Lung (tissue), 12 donors: ENCODE results near the gene RNU5D-1. TPM values are rescaled to one million over a fixed set of nuclear protein-coding genes. Genes with fewer than 3 reads are reported as not detected.

ENCODE experiments used
- ATAC-seq: fragments of 200-7000 bp; cut with Tn5 transposase; one replicate; pipeline ENCODE4 v1.9.1; 2020; ENCODE audit warnings: moderate number of reproducible peaks; ENCODE audit not compliant: insufficient read depth, low FRiP score
- DNase-seq, 3 donors: peaks; one replicate each; pipeline ENCODE4 v3.0.0-alpha.2; 2013 to 2017
- H3K27ac ChIP-seq, 2 donors: one replicate each; pipeline ENCODE4 v1.5.1; 2013; ENCODE audit warnings: mild to moderate bottlenecking in 2 of 2, moderate library complexity in 2 of 2, control low read depth in 1 of 2, inconsistent platforms in 1 of 2, low read depth in 1 of 2, low read length in 1 of 2
- H3K27me3 ChIP-seq, 3 donors: one replicate each; pipeline ENCODE4 v1.5.1; 2013; ENCODE audit warnings: low read length in 2 of 3; ENCODE audit not compliant: control insufficient read depth in 3 of 3, insufficient read depth in 3 of 3
- H3K36me3 ChIP-seq, 4 donors: one replicate each; pipeline ENCODE4 v1.5.1; 2013; ENCODE audit warnings: low read length in 4 of 4, mild to moderate bottlenecking in 1 of 4, moderate library complexity in 1 of 4; ENCODE audit not compliant: control insufficient read depth in 4 of 4, insufficient read depth in 4 of 4
- H3K4me1 ChIP-seq, 5 donors: one replicate each; pipeline ENCODE4 v1.5.1; 2013; ENCODE audit warnings: low read length in 5 of 5, mild to moderate bottlenecking in 2 of 5, moderate library complexity in 1 of 5; ENCODE audit not compliant: control insufficient read depth in 5 of 5, insufficient read depth in 5 of 5
- H3K4me3 ChIP-seq: one replicate; pipeline ENCODE4 v1.5.1; 2013; ENCODE audit warnings: mild to moderate bottlenecking, control low read depth, moderate library complexity
- H3K9ac ChIP-seq, 2 donors: one replicate each; pipeline ENCODE4 v1.5.1; 2013; ENCODE audit warnings: low read length in 2 of 2, control low read depth in 1 of 2; ENCODE audit not compliant: insufficient read depth in 1 of 2
- H3K9me3 ChIP-seq, 4 donors: one replicate each; pipeline ENCODE4 v1.5.1; 2013; ENCODE audit warnings: low read length in 3 of 4, mild to moderate bottlenecking in 1 of 4, moderate library complexity in 1 of 4; ENCODE audit not compliant: control insufficient read depth in 4 of 4, insufficient read depth in 3 of 4
- CTCF ChIP-seq: IDR thresholded peaks from 2 replicates; pipeline ENCODE4 v1.5.1; 2012; ENCODE audit warnings: mild to moderate bottlenecking; ENCODE audit errors: control extremely low read depth, extremely low read depth
- WGBS, 2 donors: extraction: QIAGEN DNeasy Blood & Tissue Kit; methylation state at CpG; one replicate each; pipeline ENCODE4 v1.1.7; 2013; 5-methylcytosine and 5-hydroxymethylcytosine counted together
- polyA plus RNA-seq, 2 donors: library from polyadenylated mRNA; stranded (reverse); fragments of 200-250 nt; gene quantifications; one replicate each; pipeline ENCODE4 v1.2.1, GENCODE V29; 2013
- total RNA-seq, 2 donors: library from RNA; depleted of rRNA in 1 of 2; stranded (reverse); fragments of >200 nt in 1 of 2; gene quantifications; one replicate each; pipeline ENCODE4 v1.2.1, GENCODE V29; 2014 to 2021
- donor health status: control.
- donor health status: control.
- donor health status: Bipolar disorder and iron deficiency.
- donor health status: healthy.
- donor health status: DM: yes; HTN: yes; CAD: no.

RNU5D-1 gene
- total and polyA plus RNA-seq, 4 donors: not detected

GRCh38 chr1:44714532-44714931, 16.4 kb downstream of the RNU5D-1 start:
- 81 to 84% methylated on average over 7 of the region's 7 CpGs for whole genome bisulfite sequencing, 2 donors
- Histone ChIP-seq H3K9ac (no peak overlapping the region), H3K36me3 (no peaks in the 10 kb centered on the region)

GRCh38 chr1:44713321-44713781, 17.6 kb downstream of the RNU5D-1 start:
- peaks cover 0 to 12% (median 0%) of the 10 kb centered on the region in 5 donors for H3K4me1 ChIP-seq
- no peak overlapping the region for H3K27ac ChIP-seq
- WGBS, 2 donors: 37 to 50% methylated on average over 6 of the region's 6 CpGs
- no peak for TF ChIP-seq CTCF
- H3K9me3 ChIP-seq: no peaks in the 10 kb centered on the region
- ATAC-seq (no peak), DNase-seq (no peak)
- H3K9ac ChIP-seq: no peak overlapping the region
- H3K36me3 ChIP-seq: no peaks in the 10 kb centered on the region
- no peak overlapping the region for H3K4me3 ChIP-seq
- no peaks in the 10 kb centered on the region for H3K27me3 ChIP-seq

More at GRCh38 chr1:44714532-44714931, 16.4 kb downstream of the RNU5D-1 start:
- no peak for TF ChIP-seq CTCF
- ATAC-seq (no peak), DNase-seq (no peak)
- Histone ChIP-seq H3K4me1 (peaks cover 0 to 12% (median 0%) of the 10 kb centered on the region in 5 donors), H3K27me3 (no peaks in the 10 kb centered on the region), H3K4me3 (no peak overlapping the region), H3K27ac (no peak overlapping the region), H3K9me3 (no peaks in the 10 kb centered on the region)

- Histone ChIP-seq H3K4me3 (no peak overlapping the region), H3K27ac (no peak overlapping the region), H3K4me1 (peaks cover 0 to 4% (median 0%) of the 10 kb centered on the region in 5 donors), H3K9me3 (peaks cover 0 to 1% (median 0%) of the 10 kb centered on the region in 4 donors), H3K36me3 (no peaks in the 10 kb centered on the region), H3K9ac (no peak overlapping the region), H3K27me3 (no peaks in the 10 kb centered on the region)
- peak in 2 of 3 donors; percentile 44 to 55 for DNase-seq
- ATAC-seq: peak; percentile 71
- peak; percentile 42 for TF ChIP-seq CTCF
- 30 to 36% methylated on average over 15 of the region's 15 CpGs for WGBS, 2 donors
Measured at GRCh38 chr1:44707959-44708831, 22.8 kb downstream of the RNU5D-1 start.
